HG02840 (cell line): ENCODE results near the gene VMAC.
"Not testable (repeated sequence)": the region's sequence is repeated elsewhere in the genome, so short reads cannot be mapped to it uniquely, and the experiment has no call there.

Experiments used
- ATAC-seq: cut with Tn5 transposase; IDR thresholded peaks from one replicate; pipeline ENCODE4 v1.9.1; 2021; ENCODE audit warnings: mild to moderate bottlenecking, moderate library complexity, moderate number of reproducible peaks; ENCODE audit not compliant: unreplicated experiment, low FRiP score

VMAC gene

GRCh38 chr19:5883157-5883873 is 21.4 kb upstream of the VMAC start:
- not testable (repeated sequence) for ATAC-seq

GRCh38 chr19:5884065-5884811 is 20.4 kb upstream of the VMAC start:
- not testable (repeated sequence) for ATAC-seq

- ATAC-seq, result no peak
Observed at GRCh38 chr19:5889288-5889971, 15.2 kb upstream of the VMAC start.

- ATAC-seq, result no peak
Observed at GRCh38 chr19:5890099-5890498, 14.6 kb upstream of the VMAC start.

GRCh38 chr19:5891572-5891937 is 13.1 kb upstream of the VMAC start:
- ATAC-seq, result no peak

- no peak for ATAC-seq
Observed at GRCh38 chr19:5891938-5892771, 12.5 kb upstream of the VMAC start.

GRCh38 chr19:5892772-5893275 is 11.8 kb upstream of the VMAC start:
- ATAC-seq, result no peak

GRCh38 chr19:5893296-5893903 is 11.3 kb upstream of the VMAC start:
- no peak for ATAC-seq

- ATAC-seq, result no peak
Observed at GRCh38 chr19:5893907-5894703, 10.6 kb upstream of the VMAC start.

GRCh38 chr19:5894704-5895349 is 9.8 kb upstream of the VMAC start:
- no peak for ATAC-seq

- no peak for ATAC-seq
Observed at GRCh38 chr19:5895409-5895808, 9.3 kb upstream of the VMAC start.

GRCh38 chr19:5895890-5896289 is 8.8 kb upstream of the VMAC start:
- no peak for ATAC-seq

- no peak for ATAC-seq
Observed at GRCh38 chr19:5896365-5897076, 8.2 kb upstream of the VMAC start.

GRCh38 chr19:5897189-5897969 is 7.3 kb upstream of the VMAC start:
- ATAC-seq, result no peak

- ATAC-seq, result no peak
Observed at GRCh38 chr19:5899728-5900526, 4.7 kb upstream of the VMAC start.

- no peak for ATAC-seq
Observed at GRCh38 chr19:5900976-5901375, 3.7 kb upstream of the VMAC start.
